ENCODE results near the gene YIF1A.
A peak's percentile ranks its signal among the peaks of the same experiment; 100 is the strongest.

YIF1A gene

DNA sequence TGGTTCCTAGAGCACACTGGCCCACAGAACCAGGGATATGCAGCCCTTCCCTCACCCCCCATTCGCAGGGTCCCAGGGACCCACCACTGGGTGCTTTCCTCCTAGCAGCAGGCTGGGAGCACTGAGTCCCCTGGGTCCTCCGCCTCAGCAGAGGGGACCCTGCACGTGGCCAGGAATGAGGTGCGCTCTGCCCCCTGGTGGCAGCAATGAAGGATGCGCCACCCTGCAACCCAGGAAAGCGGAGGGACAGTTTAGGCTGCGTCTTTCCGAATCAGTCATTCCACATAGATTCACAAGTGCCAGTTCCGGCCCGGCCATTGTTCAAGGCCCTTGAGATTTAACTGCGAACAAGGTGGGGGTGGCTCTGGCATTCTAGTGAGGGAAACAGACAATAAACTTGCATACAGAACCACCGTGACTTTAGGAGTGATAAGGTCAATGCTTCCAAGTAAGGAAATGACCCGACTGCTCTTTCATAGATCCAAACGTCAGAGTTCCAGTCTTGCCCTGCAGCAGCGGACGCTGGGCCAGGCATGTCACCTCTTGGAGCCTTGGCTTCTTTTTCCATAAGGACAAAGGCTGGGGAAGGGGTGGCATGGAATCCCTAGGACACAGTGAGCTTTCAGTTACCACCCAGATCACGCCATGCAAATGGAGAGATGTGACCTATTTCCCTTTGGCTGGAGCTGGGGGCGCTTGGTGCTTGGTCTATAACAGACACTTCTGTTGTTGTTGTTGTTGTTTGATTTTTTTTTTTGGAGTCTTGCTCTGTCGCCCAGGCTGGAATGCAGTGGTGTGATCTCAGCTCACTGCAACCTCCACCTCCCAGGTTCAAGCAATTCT lies 39.6 kb upstream of the YIF1A start (continued):
- TF ChIP-seq ZNF518A (tag by site-specific recombination; conservative IDR thresholded peaks at IDR 0.05; ENCODE audit: low read depth), result no peak
- peak; percentile 54; the same call in 1 of the 2 replicates for TF ChIP-seq ZNF24 (tag by site-specific recombination; IDR thresholded peaks at IDR 0.05)
- TF ChIP-seq ZBTB11 (tag by site-specific recombination; conservative IDR thresholded peaks at IDR 0.05; ENCODE audit: low read depth), result peak; percentile 63
- TF ChIP-seq HIC1 (tag by site-specific recombination; IDR thresholded peaks at IDR 0.05), result no peak
- peak; percentile 20; the same call in 1 of the 2 replicates for TF ChIP-seq ZBTB10 (tag by site-specific recombination; IDR thresholded peaks at IDR 0.05)
- TF ChIP-seq ZBTB48 (tag by site-specific recombination; IDR thresholded peaks at IDR 0.05), result peak; percentile 34; the same call in 1 of the 2 replicates
- TF ChIP-seq ZSCAN30 (tag by site-specific recombination; IDR thresholded peaks at IDR 0.05), result peak; percentile 75; the same call in 1 of the 2 replicates
- TF ChIP-seq ZFP41 (tag by site-specific recombination; IDR thresholded peaks at IDR 0.05; ENCODE audit: borderline replicate concordance), result no peak
- peak; percentile 93 for TF ChIP-seq ZNF423 (tag by site-specific recombination; IDR thresholded peaks at IDR 0.05)
- TF ChIP-seq OVOL3 (tag by site-specific recombination; IDR thresholded peaks at IDR 0.05), result no peak
- no peak for TF ChIP-seq ZNF843 (tag by site-specific recombination; IDR thresholded peaks at IDR 0.05)
- TF ChIP-seq HOXD13 (CRISPR knock-in tag; IDR thresholded peaks at IDR 0.05; ENCODE audit: borderline replicate concordance), result no peak
- no peak for TF ChIP-seq ZBTB49 (tag by site-specific recombination; IDR thresholded peaks at IDR 0.05; ENCODE audit: low read depth)
- TF ChIP-seq ZNF2 (tag by site-specific recombination; IDR thresholded peaks at IDR 0.05), result peak; percentile 89
- TF ChIP-seq ZNF692 (tag by site-specific recombination; IDR thresholded peaks at IDR 0.05), result peak; percentile 47; the same call in 1 of the 2 replicates
- TF ChIP-seq, protein P1, sequence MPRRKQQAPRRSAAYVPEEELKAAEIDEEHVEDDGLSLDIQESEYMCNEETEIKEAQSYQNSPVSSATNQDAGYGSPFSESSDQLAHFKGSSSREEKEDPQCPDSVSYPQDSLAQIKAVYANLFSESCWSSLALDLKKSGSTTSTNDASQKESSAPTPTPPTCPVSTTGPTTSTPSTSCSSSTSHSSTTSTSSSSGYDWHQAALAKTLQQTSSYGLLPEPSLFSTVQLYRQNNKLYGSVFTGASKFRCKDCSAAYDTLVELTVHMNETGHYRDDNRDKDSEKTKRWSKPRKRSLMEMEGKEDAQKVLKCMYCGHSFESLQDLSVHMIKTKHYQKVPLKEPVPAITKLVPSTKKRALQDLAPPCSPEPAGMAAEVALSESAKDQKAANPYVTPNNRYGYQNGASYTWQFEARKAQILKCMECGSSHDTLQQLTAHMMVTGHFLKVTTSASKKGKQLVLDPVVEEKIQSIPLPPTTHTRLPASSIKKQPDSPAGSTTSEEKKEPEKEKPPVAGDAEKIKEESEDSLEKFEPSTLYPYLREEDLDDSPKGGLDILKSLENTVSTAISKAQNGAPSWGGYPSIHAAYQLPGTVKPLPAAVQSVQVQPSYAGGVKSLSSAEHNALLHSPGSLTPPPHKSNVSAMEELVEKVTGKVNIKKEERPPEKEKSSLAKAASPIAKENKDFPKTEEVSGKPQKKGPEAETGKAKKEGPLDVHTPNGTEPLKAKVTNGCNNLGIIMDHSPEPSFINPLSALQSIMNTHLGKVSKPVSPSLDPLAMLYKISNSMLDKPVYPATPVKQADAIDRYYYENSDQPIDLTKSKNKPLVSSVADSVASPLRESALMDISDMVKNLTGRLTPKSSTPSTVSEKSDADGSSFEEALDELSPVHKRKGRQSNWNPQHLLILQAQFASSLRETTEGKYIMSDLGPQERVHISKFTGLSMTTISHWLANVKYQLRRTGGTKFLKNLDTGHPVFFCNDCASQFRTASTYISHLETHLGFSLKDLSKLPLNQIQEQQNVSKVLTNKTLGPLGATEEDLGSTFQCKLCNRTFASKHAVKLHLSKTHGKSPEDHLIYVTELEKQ (tag by site-specific recombination; IDR thresholded peaks at IDR 0.05; ENCODE audit: borderline replicate concordance), result no peak

Measured in HEK293 (cell line).